Effector CD8-positive, alpha-beta T cell (primary cell): ENCODE measurements around the gene LRP1B.

Source experiments
- DNase-seq: peaks from one replicate; lab custom pipeline; 2025; lab: John Stamatoyannopoulos, UW

LRP1B gene

DNA sequence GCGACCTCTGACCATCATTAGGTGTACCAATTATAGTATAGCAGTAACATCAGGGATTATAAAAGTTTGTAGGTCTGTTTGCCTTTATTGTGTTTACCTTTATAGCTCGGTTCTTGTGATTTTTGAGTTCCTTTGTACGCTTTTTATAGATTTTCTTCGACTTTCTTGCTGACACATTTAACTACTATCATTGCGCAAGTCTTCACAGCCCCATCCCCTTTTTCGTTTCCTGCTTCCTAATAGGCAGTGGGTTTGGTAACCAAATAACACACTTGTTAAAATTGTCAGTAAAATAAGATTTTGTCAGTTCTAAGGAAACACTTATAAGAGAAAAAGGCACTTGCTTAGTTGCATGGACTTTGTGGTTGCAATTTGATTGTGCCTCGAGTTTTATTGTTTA lies 541.5 kb downstream of the LRP1B start:
- no peak for DNase-seq

DNA sequence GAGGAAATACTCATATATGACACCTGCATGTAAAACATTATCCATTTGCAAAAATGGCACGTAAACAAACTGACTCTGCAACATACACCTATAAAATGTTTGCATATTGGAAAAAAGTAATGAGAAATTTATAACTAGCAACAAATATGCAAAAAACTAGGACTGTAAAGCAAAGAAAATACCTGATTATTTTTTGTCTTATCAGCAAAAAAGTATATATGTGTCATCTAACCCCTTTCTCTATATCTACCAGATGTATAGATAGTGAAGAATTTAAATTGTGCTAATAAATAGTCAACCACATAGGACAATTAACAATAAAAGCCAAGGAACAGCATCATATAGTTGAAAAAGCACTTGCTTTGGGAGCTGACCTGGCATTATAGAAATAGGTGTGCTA lies 543.8 kb downstream of the LRP1B start:
- DNase-seq, result no peak

DNA sequence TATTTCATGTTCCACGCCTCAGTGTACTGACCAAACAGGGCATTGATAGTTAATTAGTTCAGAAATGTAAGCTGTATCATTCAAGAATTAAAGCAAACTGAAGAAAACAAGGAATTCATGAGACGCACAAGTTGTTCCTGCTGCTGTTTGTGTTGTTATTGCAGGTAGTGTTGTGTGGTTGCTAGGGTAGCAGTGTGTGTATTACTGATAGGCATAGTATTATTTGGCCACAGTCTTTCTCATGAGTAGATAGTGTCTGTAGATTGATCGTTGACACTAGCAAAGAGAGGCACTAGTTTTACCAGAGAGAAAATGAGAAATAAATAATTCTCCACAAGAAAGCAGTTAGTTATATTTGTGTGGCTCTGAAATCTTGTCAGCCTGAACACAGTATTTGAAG lies 548.6 kb downstream of the LRP1B start:
- DNase-seq, result no peak

DNA sequence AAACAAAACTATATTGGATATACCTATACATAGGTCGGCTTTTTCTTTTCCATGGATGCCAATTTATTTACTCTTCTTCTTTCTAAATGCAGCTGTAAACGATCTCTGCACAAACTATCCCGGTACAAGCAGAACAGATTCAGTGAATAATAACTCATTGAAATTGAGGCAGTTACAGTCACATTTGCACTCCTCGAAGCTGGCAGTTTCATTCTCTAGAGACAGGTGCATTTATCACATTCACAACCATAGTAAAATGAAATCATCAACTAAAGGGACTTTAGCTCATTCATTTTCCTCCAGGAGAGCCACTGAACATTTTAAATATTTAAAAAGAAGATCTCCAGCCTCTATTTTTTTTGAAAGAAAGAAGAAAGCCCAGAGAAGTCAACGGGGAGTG lies 551.7 kb downstream of the LRP1B start:
- DNase-seq, result no peak

DNA sequence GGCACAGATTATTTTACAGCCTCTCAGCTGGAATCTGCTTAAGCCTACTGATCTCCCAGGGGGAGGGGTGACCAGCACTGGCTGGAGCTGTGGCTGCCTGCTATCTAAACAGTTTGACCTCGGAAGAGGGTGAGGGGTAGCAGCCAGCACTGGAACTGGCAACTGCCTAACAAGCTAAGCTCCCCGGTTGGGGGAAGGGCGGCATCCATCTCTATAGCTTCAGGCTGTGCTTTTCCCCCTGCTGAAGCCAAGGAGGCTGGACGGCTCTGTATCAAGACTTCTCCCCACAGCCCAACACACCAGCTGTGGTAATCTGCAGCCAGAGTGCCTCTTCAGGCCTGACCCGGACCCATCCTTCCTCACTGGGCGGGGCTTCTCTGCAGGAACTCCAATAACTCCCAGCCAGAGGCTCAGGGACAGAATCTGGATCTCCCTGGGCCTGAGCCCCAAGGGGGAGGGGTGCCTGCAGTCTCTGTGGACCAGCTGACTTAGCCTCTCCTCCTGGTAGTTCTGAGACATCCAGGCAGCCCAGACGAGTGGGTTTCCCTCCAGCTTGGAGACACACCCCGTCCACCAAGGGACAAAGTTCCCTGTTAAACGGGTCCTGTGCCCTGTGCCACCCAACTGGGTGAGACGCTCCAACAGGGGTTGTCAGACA lies 560.2 kb downstream of the LRP1B start:
- no peak for DNase-seq

DNA sequence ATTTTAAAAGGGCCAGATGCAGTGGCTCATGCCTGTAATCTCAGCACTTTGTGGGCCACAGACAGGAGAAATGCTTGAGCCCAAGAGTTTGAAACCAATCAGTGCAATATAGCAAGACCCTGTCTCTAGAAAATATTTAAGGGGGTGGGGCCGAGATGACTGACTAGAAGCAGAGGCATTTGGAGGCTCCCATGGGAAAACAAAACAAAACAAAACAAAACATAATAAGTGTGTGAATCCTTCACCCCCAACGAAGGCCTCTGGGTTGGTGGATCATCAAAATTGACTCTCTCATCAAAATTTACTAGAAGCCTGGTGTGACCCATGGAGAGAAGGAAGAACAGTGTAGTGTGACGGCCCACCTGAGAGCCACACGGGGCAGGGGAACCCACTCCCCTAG lies 560.9 kb downstream of the LRP1B start:
- DNase-seq, result no peak

DNA sequence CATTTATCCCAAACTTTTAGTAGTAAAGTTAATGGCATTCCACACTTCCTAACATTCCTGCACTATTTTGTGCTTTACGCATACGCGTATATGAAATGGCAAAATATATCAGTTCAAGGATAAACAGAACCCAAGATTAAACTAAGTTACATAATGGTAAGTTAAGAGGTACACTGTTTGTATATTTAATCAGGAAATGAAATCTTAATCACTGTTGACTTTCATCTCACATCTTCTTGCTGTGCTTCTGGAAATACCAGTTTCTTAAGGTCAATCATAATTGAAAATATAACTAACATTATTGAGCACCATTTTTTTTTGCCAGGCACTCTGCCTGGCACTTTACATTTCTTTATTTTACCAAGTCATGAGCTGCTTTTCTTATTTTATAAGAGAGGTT lies 565.2 kb downstream of the LRP1B start:
- no peak for DNase-seq

DNA sequence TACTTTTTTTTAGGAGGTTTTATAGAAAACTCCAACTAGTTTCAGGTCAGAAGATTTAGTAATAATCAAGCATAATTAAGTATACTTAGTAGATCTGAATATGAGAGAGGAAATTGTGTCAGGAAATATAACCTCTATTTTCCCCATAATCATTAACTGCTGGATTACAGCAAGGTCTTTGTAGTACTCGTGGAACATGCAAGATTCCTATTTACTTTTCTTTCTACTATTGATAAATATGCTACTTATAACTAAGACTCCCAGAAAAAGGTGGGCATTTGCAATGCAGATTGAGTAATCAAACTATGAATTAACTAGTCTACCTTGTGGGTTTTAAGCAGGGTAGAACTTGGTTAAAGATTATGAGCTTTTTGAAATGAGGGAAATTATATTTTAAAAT lies 570.1 kb downstream of the LRP1B start:
- no peak for DNase-seq

DNA sequence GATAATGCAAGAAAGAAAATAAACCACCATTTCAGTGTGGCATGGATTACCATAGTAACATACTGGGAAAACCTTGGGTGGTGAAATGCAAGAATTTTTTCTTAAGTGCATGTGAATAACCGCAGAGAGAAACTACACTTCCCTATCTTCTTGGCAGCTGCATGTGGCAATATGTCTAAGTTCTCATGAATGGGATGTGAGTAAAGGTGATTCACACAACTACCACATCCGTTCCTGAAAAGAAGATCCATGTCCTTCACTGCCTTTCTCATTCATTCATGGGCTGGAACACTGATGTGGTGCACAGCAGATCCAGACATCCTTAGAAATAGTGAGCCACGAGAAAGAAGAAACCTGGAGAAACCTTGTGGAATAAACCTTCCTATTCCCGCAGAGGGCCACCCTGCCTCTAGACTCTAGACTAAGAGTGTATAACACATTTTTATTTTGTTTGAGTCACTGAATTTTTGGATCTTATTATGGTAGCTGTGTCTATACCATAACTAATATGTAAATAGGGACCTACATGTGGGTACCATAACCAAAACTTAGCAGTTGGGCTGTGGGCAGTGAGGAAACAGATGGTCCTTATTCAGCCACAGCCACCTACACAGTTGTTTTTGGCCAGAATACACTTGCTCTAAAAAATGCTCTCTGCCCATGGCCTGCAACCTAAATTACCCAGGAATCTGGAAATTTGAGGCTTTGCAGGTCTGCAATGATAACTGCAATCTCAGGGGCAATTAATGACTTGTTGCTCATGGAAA lies 573.3 kb downstream of the LRP1B start:
- DNase-seq, result no peak

DNA sequence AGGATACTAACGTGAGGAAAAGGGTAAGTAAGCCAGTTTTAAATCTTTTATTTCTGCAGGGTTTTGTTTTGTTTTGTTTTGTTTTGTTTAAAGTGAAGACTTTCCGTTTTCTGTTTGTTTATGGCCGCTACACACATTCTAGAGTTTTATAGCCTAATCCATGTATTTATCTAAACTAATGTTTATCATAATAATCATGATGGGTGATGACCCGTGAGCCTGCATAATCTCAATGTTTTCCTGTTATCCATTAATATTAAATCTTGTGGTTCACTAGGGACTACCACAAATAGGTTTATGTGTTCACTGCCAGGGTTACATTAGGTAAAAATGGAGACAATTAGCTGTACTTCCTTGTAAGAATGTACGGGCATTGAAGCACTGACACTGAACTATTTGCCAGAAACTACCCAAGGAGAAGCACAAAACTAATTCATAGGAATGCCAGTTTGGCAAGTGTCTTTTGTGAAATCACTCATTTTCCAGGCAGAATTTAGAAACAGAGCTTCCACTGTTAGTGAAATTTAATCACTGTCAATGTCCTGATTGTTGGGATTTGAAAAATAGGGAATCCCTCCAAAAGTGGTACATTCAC lies 574.8 kb downstream of the LRP1B start:
- DNase-seq, result no peak

DNA sequence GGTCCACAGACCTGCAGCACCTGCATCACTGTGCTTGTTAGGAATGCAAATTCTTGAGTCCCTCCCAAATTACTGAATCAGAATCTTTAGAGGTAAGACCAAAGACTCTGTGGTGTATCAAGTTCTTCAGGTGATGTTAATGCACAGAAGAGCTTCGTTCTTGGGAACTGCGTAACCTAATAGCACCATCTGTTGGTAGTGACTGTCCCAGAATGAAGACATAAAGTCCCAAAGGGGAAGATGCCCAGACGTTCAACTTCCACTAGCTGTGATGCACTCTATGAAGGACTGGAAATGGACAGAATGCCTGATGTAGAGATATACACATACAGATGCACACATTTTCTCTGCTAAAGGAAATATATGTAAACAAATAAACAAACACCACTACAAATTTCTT lies 576.0 kb downstream of the LRP1B start:
- DNase-seq, result no peak

DNA sequence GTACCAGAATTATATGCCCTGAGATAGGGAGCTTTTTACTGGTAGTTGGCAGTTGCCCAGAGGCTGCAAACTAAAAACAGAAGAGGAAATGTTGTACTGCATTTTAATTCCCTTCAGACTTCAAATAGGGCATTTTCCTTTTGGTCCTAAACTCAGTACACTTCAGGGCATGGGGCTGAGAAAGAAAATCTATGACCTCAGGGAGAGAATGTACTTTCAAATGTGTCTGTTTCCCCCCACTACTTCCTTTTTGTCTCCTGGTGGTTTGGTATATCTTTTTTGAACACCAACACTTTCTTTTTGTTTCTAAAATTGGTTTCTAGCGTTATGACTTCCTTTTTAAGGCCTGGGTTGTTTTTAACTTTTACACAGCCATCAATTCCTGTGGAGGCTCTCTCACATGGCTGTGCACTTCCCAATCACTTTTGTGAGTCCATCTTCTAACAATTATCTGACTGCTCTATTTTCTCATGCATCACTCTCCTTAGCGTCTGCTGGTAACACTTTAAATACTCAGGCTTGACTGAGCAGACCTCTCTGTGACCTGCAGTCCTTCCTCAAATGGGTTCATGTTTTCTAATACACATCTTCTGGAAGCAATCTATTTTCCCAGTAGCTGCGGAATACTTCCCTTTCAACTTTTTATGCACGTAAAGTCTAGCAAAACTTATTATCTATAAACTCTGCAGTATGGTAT lies 596.0 kb downstream of the LRP1B start:
- no peak for DNase-seq

DNA sequence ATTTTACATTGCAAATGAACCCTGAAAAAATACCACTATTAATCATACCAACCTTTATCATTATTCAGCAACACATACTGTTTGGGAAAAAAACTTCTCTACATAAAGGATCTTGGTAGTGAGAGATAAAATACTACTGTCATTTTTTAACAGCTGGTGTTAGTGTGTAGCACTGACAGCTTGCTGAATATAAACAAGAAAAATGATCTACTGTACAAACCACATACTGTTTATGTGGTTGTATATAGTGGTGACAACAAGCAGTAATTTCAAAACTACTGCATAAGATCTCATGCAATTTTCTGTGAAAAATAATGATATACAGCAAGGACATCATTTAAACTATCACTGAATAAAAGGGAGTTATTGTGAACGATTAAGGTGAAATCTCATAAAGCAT lies 601.2 kb downstream of the LRP1B start:
- DNase-seq, result no peak

DNA sequence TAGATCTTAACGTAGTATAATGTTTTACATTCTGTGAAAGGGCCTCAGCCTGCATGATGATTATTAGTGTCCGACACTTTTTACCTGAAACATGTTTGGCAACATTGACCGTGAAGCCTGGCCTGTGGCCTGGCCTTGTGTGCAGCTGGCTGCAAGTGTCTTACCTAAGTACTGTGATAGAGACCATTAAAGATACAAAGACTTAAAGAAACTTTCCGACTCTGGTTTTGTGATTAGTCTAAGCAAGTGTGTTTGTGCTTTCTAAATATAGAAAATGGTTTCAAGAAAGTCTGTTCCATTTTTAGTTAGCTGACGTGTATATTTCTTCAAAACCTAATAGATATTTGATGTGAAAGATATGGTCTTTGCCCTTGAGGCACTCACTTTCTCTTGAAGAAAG lies 601.8 kb downstream of the LRP1B start:
- no peak for DNase-seq

DNA sequence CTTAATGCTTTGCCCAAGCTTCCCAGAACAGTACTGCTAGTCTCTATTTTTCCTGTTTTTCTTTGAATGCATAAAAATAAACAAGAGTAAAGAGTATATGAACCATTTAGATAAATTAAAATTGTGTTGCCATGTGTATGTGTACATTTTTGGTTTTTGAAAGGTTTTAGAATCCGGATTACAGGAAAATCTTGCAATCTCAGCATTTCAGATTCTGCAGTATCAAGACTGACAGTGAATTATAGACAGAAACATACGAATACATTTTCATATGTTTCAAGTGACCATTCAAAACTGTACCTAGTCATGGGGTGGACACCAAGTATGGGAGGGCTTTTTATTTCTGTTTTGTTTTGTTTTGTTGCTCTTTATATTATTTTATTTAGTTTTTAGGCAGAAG lies 604.1 kb downstream of the LRP1B start:
- DNase-seq, result no peak

DNA sequence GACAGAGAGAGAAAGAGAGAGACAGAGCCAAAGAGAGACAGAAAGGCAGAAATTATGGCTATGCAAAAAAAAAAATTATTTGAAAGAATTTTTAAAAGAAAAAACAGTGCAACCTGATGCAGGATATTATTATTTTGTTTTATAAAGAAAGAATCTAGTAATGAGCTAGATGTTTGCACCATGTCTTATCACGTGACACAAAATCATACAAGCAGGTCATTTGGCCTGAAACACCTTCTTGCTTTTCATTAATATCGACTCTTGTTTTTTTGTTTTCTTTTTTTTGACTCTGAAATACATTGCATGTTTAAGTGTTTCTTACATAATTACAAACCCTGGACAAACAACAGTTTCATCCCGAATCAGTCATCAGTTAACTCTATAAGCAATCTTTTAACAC lies 606.0 kb downstream of the LRP1B start:
- DNase-seq, result no peak

DNA sequence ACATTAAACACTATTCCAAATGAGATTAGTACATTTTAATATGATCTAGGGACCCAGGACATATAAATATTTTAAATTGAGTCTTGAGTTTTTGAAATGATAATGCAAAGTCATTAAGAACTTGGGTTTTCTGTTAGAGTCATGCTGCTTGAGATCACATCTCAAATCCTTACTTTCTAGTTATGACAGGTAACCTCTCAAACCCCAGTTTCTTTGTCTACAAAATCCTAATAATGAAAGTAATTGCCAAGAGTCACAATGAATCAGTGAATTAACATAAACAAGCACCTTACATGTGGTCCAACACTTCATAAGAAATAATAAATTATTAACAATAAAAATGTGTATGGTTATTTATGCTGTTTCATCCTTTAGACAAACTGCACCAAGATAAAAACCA lies 607.6 kb downstream of the LRP1B start:
- DNase-seq, result no peak

DNA sequence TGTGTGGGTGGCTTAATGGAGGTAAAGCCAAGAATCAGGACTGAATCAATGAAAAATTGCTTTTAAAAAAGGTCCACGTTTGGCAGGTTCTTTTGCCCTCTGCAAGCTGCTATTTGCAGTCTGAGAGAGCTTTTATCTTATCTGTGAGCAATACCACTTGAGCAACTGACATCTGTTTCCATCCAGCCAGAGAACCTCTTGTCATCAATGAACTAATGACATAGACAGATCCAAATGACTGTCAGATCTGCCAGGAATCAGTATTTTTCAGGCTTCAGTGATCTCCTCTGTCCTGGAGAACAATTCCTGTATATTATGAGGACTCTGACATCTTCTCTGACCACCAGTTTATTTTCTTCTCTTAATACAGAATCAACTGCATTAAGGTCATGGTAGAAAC lies 608.1 kb downstream of the LRP1B start:
- no peak for DNase-seq

DNA sequence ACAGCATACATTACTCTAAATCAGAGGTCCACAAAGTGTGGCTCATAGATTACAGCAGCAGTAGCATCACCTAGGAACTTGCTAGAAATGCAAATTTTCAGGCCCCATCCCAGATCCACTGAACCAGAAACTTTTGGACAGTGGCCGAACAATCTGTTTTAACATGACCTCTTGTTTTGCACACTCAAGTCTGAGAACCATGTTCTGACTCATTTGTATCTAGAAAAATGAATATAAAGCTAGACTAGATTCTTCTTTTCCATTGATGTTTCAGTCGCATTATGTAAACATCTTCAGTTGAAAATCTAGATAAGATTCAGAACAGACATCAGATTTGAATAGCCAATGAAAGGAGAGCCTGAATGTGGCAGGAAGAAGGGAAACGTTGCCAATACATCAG lies 608.8 kb downstream of the LRP1B start:
- no peak for DNase-seq

DNA sequence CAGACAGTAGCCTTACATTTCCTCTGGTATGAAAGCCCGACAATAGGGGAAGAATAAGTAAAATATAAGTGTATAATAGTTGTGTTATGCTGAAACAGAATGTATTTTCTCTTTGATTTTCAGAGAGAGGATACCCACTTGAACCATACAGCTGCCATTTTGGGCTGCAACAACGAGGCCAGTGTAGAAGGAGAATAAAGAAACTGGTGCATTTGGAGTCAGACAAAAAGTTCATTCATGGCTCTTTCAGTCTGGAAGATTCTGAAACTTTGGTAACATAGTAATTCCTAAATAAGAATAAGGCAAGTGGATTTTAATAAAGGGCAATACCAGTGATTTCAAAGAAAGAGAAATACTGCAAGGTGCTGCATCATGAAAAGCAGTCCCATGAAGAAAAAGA lies 610.9 kb downstream of the LRP1B start:
- no peak for DNase-seq

DNA sequence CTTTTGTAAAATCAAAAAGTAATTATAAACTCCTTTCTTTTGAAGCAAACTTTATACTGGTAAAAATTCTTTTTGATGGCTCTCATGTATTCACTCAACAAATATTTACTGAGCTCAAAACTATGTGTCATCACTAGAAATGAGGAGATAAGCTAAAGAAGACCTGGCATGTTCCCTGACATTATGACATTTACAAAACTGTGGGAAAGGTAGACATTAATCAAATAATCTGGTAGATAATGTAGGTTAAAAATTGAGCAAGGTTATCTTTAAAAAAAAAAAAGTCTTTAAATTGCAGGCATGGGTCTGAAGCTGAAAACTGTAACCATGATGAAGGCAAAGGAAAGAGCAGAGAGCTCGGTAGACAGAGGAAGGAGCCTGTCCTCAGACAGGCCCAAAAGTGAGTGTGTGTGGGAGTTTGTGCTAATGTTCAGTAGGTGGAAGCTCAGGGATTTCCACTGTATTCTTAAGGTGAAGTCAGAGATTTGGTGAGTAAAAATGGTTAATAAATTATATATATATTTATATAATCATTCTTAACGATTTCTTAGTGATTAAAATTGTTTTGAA lies 612.9 kb downstream of the LRP1B start:
- DNase-seq, result no peak

DNA sequence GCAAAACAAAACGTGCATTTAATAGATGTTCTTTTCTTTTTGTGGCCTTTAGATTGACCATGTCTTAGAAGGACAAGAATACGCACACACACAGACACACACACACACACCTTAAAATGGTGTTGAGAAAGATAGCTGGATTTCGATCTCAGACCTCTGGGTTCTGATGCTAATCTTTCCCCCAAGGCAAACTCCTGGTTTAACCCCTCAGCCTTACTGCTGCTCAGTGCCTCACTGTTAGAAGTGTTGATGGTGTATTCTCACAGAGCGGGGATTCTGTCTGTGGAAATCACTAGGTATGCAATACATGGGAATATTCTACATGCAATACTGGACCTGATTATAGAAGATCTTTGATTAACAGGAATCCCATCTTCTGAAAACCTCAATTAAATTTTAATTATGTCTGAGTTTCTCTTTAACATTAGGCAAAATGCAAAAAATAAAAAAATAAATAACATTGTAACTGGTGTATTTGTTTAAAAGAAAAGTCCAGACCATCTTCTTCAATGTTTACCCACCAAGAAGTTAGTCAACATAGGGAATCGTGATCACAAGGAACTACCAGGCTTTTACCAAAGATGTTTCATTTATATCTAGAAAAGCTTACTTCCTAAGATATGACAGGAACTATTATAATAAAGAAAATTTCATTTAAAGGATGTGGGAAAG lies 613.5 kb downstream of the LRP1B start:
- no peak for DNase-seq
